GM12878 (cell line): ENCODE results near the gene HHAT.

Experiments
- MEF2A ChIP-seq: IDR thresholded peaks from 2 replicates; pipeline ENCODE4 v1.6.1; 2011; ENCODE audit warnings: low read depth, mild to moderate bottlenecking, low read length, moderate library complexity; ENCODE audit not compliant: insufficient read depth
- ZBTB33 ChIP-seq: fragments of 450-650 bp; IDR thresholded peaks from 2 replicates; pipeline ENCODE4 v1.6.1; 2017; ENCODE audit warnings: mild to moderate bottlenecking
- ZNF687 ChIP-seq: fragments of 450-650 bp; IDR thresholded peaks from 2 replicates; pipeline ENCODE4 v1.6.1; 2017; ENCODE audit warnings: mild to moderate bottlenecking, moderate library complexity

GRCh38 chr1:210690236-210690635 lies 361.5 kb downstream of the HHAT start:
- TF ChIP-seq MEF2A (no peak), ZBTB33 (no peak), ZNF687 (no peak)
